ENCODE measurements around the gene CXXC5. TPM values are rescaled to one million over a fixed set of nuclear protein-coding genes. Genes with fewer than 3 reads are reported as not detected.

CXXC5 gene
- total and polyA plus RNA-seq, 9 of the 15 experiments (the other 6 are each of a cell fraction or from before 2014, with no cell fraction given), result 1.9 to 123 (median 45.8) TPM

GRCh38 chr5:139664727-139665351 lies 16.7 kb downstream of the CXXC5 start:
- CTCF ChIA-PET (ENCODE audit: low intra/inter-chr PET ratio), result no interaction called here
- peaks cover 81 to 90% of the 10 kb centered on the region in 2 experiments for H3K4me1 ChIP-seq (replicated peaks in 1 of 2; ENCODE audit: control insufficient read depth in 2 of 2, insufficient read depth in 2 of 2, low read length in 2 of 2)
- H3K4me3 ChIP-seq, result no peak overlapping the region
- no TSS peak for BruUV-seq (replicated peaks)
- FAIRE-seq, result no peak
- POLR2A ChIA-PET, result interaction anchor here (0.5 to 2.8 kb wide), 5 partner anchors 10 to 29 kb away, joined by 3 to 13 read pairs (median 4); no protein-coding TSS in a partner anchor
- H3K9ac ChIP-seq (ENCODE audit: insufficient read depth in 1 of 2, low read depth in 2 of 2, low read length in 2 of 2), result peak overlapping the region in 1 of 2 experiments; percentile 54; a peak in 1 of 4 replicates
- H3K27me3 ChIP-seq (ENCODE audit: control insufficient read depth in 2 of 2, insufficient read depth in 2 of 2, low read length in 2 of 2), result no peaks in the 10 kb centered on the region
- peaks cover 64% of the 10 kb centered on the region; the same call in 2 of the 3 replicates for H3K36me3 ChIP-seq (ENCODE audit: control insufficient read depth, insufficient read depth, low read length)
- peaks cover 5% of the 10 kb centered on the region for H3K9me1 ChIP-seq (ENCODE audit: control insufficient read depth, insufficient read depth, low read length)
- in situ Hi-C loops (cut with MboI), result no loop called here
- no peak for DNase-seq (ENCODE audit: extremely low read depth in 1 of 4, low spot score in 3 of 4)
- WGBS (ENCODE audit: insufficient coverage, low coverage, missing lambda C conversion rate), result 95% methylated on average over 12 of the region's 15 CpGs
- no peak overlapping the region for H2AFZ ChIP-seq (ENCODE audit: low read depth, low read length)
- no peaks in the 10 kb centered on the region for H3K9me3 ChIP-seq (replicated peaks; ENCODE audit: control insufficient read depth, insufficient read depth, low read depth, low read length)
- H3K79me2 ChIP-seq (ENCODE audit: control insufficient read depth, insufficient read depth, low read length), result peaks cover 100% of the 10 kb centered on the region
- intact Hi-C loops (cut with micrococcal nuclease), result no loop called here
- peaks cover 46% of the 10 kb centered on the region; the same call in 1 of the 2 replicates for H4K20me1 ChIP-seq (replicated peaks; ENCODE audit: control insufficient read depth, insufficient read depth, low read length)
- H3K4me2 ChIP-seq (ENCODE audit: insufficient read depth, low read length), result no peak overlapping the region
- H3K27ac ChIP-seq (ENCODE audit: extremely low read depth, low read depth, low read length), result peak overlapping the region; percentile 49; the same call in 1 of the 3 replicates
- no peak for ATAC-seq
- TF ChIP-seq HNRNPH1 (optimal IDR thresholded peaks at IDR 0.05; ENCODE audit: low read depth, low read length) (no peak), KLF16 (IDR thresholded peaks at IDR 0.05) (no peak), ZNF3 (CRISPR knock-in tag; IDR thresholded peaks at IDR 0.05) (no peak), POLR2G (IDR thresholded peaks at IDR 0.05; ENCODE audit: low read depth, low read length) (0 out of 2 replicates have a peak, but pooled peaks have one; percentile 36), ZNF253 (CRISPR knock-in tag; conservative IDR thresholded peaks at IDR 0.05) (no peak), TFAM (CRISPR knock-in tag; conservative IDR thresholded peaks at IDR 0.05) (no peak), HOMEZ (CRISPR knock-in tag; IDR thresholded peaks at IDR 0.05) (no peak), RCOR1 (IDR thresholded peaks at IDR 0.05; ENCODE audit: borderline replicate concordance in 1 of 2, low read depth in 2 of 2, low read length in 2 of 2) (0 out of 4 replicates have a peak, but pooled peaks of 1 of the 2 experiments have one; percentile 3), PHB (CRISPR knock-in tag; IDR thresholded peaks at IDR 0.05) (no peak)
- TF ChIP-seq, protein P1, sequence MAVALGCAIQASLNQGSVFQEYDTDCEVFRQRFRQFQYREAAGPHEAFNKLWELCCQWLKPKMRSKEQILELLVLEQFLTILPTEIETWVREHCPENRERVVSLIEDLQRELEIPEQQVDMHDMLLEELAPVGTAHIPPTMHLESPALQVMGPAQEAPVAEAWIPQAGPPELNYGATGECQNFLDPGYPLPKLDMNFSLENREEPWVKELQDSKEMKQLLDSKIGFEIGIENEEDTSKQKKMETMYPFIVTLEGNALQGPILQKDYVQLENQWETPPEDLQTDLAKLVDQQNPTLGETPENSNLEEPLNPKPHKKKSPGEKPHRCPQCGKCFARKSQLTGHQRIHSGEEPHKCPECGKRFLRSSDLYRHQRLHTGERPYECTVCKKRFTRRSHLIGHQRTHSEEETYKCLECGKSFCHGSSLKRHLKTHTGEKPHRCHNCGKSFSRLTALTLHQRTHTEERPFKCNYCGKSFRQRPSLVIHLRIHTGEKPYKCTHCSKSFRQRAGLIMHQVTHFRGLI (CRISPR knock-in tag; IDR thresholded peaks at IDR 0.05), result no peak
- TF ChIP-seq, protein P2, sequence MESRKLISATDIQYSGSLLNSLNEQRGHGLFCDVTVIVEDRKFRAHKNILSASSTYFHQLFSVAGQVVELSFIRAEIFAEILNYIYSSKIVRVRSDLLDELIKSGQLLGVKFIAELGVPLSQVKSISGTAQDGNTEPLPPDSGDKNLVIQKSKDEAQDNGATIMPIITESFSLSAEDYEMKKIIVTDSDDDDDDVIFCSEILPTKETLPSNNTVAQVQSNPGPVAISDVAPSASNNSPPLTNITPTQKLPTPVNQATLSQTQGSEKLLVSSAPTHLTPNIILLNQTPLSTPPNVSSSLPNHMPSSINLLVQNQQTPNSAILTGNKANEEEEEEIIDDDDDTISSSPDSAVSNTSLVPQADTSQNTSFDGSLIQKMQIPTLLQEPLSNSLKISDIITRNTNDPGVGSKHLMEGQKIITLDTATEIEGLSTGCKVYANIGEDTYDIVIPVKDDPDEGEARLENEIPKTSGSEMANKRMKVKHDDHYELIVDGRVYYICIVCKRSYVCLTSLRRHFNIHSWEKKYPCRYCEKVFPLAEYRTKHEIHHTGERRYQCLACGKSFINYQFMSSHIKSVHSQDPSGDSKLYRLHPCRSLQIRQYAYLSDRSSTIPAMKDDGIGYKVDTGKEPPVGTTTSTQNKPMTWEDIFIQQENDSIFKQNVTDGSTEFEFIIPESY (CRISPR knock-in tag; IDR thresholded peaks at IDR 0.05), result 0 out of 2 replicates have a peak, but pooled peaks have one; percentile 23
- TF ChIP-seq, protein P3, sequence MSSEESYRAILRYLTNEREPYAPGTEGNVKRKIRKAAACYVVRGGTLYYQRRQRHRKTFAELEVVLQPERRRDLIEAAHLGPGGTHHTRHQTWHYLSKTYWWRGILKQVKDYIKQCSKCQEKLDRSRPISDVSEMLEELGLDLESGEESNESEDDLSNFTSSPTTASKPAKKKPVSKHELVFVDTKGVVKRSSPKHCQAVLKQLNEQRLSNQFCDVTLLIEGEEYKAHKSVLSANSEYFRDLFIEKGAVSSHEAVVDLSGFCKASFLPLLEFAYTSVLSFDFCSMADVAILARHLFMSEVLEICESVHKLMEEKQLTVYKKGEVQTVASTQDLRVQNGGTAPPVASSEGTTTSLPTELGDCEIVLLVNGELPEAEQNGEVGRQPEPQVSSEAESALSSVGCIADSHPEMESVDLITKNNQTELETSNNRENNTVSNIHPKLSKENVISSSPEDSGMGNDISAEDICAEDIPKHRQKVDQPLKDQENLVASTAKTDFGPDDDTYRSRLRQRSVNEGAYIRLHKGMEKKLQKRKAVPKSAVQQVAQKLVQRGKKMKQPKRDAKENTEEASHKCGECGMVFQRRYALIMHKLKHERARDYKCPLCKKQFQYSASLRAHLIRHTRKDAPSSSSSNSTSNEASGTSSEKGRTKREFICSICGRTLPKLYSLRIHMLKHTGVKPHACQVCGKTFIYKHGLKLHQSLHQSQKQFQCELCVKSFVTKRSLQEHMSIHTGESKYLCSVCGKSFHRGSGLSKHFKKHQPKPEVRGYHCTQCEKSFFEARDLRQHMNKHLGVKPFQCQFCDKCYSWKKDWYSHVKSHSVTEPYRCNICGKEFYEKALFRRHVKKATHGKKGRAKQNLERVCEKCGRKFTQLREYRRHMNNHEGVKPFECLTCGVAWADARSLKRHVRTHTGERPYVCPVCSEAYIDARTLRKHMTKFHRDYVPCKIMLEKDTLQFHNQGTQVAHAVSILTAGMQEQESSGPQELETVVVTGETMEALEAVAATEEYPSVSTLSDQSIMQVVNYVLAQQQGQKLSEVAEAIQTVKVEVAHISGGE (CRISPR knock-in tag; IDR thresholded peaks at IDR 0.05), result no peak

Measured in K562 (cell line).